Activated CD8-positive, alpha-beta T cell treated with anti-CD3 and anti-CD28 coated beads for 36 hours (primary cell): ENCODE results near the gene MKRN2. TPM values are rescaled to one million over a fixed set of nuclear protein-coding genes. Genes with fewer than 3 reads are reported as not detected.

Experiments used
- ATAC-seq: fragments of 200-7000 bp; cut with Tn5 transposase; one replicate; pipeline ENCODE4 v1.10.0; 2021; ENCODE audit warnings: mild to moderate bottlenecking, moderate library complexity
- CTCF ChIA-PET: fragments of 350-600 bp; sonication (Branson Sonifier 250); formaldehyde crosslinking; loops from one replicate; lab custom pipeline; 2021; ENCODE audit warnings: antibody characterized with exemption; lab: Charles Lee
- POLR2A ChIA-PET: fragments of 350-600 bp; sonication (Branson Sonifier 250); formaldehyde crosslinking; loops from one replicate; lab custom pipeline; 2021; ENCODE audit warnings: antibody characterized with exemption; lab: Charles Lee
- DNase-seq: peaks from one replicate; pipeline ENCODE4 v3.0.0-alpha.2; 2020
- H3K27ac Mint-ChIP-seq: one replicate; pipeline ENCODE4 v1.8.0; 2021; ENCODE audit warnings: mild to moderate bottlenecking, mixed read lengths
- H3K27me3 Mint-ChIP-seq: one replicate; pipeline ENCODE4 v1.8.0; 2021; ENCODE audit warnings: mixed read lengths
- H3K36me3 Mint-ChIP-seq: one replicate; pipeline ENCODE4 v1.8.0; 2021; ENCODE audit warnings: low read depth, mixed read lengths
- H3K4me1 Mint-ChIP-seq: one replicate; pipeline ENCODE4 v1.8.0; 2021; ENCODE audit warnings: low read depth, mixed read lengths
- H3K4me3 Mint-ChIP-seq: one replicate; pipeline ENCODE4 v1.8.0; 2021; ENCODE audit warnings: mild to moderate bottlenecking, moderate library complexity, mixed read lengths
- H3K9me3 Mint-ChIP-seq: one replicate; pipeline ENCODE4 v1.8.0; 2021; ENCODE audit warnings: mixed read lengths
- CTCF ChIP-seq: fragments of 200-600 bp; IDR thresholded peaks from one replicate; pipeline ENCODE4 v1.8.0; 2022; ENCODE audit warnings: antibody characterized with exemption, mild to moderate bottlenecking
- intact Hi-C: fragments of 100-400 bp; cut with micrococcal nuclease; formaldehyde crosslinking; loops from one replicate; pipeline ENCODE4 v1.10.0; 2022
- total RNA-seq, 2 experiments: library from RNA; stranded (reverse); gene quantifications; one replicate each; pipeline ENCODE4 v1.2.3, GENCODE V29; 2021

The MKRN2 gene
- total RNA-seq, 2 experiments from 2014 or later: 27.8 to 28.2 TPM

DNA sequence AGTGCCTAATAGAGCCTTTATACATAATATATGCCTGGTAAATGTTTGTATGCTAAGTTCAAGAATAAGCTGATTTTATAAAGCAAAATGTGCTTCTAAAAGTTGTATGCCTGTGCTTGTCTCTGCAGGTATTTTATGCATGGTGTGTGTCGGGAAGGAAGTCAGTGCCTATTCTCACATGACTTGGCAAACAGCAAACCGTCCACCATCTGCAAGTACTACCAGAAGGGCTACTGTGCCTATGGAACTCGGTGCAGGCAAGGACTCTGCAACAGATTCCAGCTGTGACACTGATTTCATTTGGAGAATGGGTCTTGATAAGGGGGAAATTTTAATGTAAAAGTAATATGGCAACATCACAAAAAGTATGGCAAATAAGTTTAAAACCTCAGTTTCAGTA is 11.9 kb downstream of the MKRN2 start:
- intact Hi-C loops: no loop called here
- TF ChIP-seq CTCF: no peak
- CTCF ChIA-PET: interaction anchor here (1.0 to 2.3 kb wide), 3 partner anchors 14 to 33 kb away, joined by 3 to 9 read pairs (median 3); no protein-coding TSS in a partner anchor
- Mint-ChIP-seq H3K4me3 (no peak overlapping the region), H3K9me3 (peaks cover 13% of the 10 kb centered on the region), H3K36me3 (peaks cover 57% of the 10 kb centered on the region), H3K27me3 (no peaks in the 10 kb centered on the region), H3K27ac (no peak overlapping the region), H3K4me1 (peaks cover 24% of the 10 kb centered on the region)
- ATAC-seq (no peak), DNase-seq (no peak)
- POLR2A ChIA-PET: interaction anchor here (0.6 kb wide), 1 partner anchor 46 kb away, joined by 3 read pairs; no protein-coding TSS in a partner anchor

DNA sequence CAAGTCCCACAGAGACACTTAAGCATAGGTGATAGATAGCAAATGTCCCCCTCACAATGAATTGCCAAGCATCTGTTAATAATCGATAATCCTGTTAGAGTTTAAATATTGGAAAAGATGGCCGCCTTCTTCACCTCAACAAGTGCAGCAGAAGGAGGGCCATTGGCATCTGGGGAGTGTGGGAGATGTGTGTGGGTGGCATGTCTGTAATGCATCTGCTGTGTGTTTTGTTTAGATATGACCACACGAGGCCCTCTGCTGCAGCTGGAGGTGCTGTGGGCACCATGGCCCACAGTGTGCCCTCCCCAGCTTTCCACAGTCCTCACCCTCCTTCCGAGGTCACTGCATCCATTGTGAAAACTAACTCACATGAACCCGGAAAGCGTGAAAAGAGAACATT is 12.9 kb downstream of the MKRN2 start:
- no peak overlapping the region for H3K4me3 Mint-ChIP-seq
- no peaks in the 10 kb centered on the region for H3K27me3 Mint-ChIP-seq
- H3K27ac Mint-ChIP-seq: no peak overlapping the region
- ATAC-seq: no peak
- H3K4me1 Mint-ChIP-seq: peaks cover 19% of the 10 kb centered on the region
- no peak for DNase-seq
- no peak for TF ChIP-seq CTCF
- peaks cover 9% of the 10 kb centered on the region for H3K9me3 Mint-ChIP-seq
- peaks cover 61% of the 10 kb centered on the region for H3K36me3 Mint-ChIP-seq
- intact Hi-C loops: no loop called here
- ChIA-PET POLR2A (no interaction called here), CTCF (no interaction called here)

GRCh38 chr3:12571986-12572385 is 15.1 kb downstream of the MKRN2 start:
- no peak overlapping the region for H3K4me3 Mint-ChIP-seq
- intact Hi-C loops: no loop called here
- TF ChIP-seq CTCF: no peak
- no peak overlapping the region for H3K27ac Mint-ChIP-seq
- ChIA-PET POLR2A (interaction anchor here (0.7 kb wide), 1 partner anchor 10 kb away, joined by 3 read pairs; no protein-coding TSS in a partner anchor), CTCF (no interaction called here)
- ATAC-seq (no peak), DNase-seq (no peak)
- H3K36me3 Mint-ChIP-seq: peaks cover 63% of the 10 kb centered on the region
- no peaks in the 10 kb centered on the region for H3K9me3 Mint-ChIP-seq
- no peaks in the 10 kb centered on the region for H3K27me3 Mint-ChIP-seq
- peaks cover 8% of the 10 kb centered on the region for H3K4me1 Mint-ChIP-seq

GRCh38 chr3:12574131-12574530 is 17.2 kb downstream of the MKRN2 start:
- no peak overlapping the region for H3K4me3 Mint-ChIP-seq
- TF ChIP-seq CTCF: no peak

DNA sequence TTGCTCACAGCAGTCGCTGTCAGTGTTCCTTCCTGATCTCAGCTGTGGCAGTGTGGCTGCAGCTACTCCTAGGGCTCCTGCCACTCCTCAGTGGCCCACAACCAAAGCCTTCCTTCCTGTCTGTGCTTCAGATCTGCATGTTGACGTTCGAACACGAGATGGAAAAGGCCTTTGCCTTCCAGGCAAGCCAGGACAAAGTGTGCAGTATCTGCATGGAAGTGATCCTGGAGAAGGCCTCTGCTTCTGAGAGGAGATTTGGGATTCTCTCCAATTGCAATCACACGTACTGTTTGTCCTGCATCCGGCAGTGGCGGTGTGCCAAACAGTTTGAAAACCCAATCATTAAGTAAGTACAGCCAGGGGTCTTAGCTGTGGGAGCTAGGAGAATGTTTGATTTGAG is 17.8 kb downstream of the MKRN2 start:
- Mint-ChIP-seq H3K9me3 (no peaks in the 10 kb centered on the region), H3K4me3 (no peak overlapping the region), H3K27ac (no peak overlapping the region), H3K4me1 (peaks cover 3% of the 10 kb centered on the region), H3K27me3 (no peaks in the 10 kb centered on the region), H3K36me3 (peaks cover 69% of the 10 kb centered on the region)
- intact Hi-C loops: no loop called here
- POLR2A ChIA-PET: interaction anchor here (0.5 to 1.1 kb wide), 3 partner anchors 13 to 140 kb away, joined by 3 read pairs; no protein-coding TSS in a partner anchor
- no peak for DNase-seq
- no peak for ATAC-seq
- TF ChIP-seq CTCF: no peak
- CTCF ChIA-PET: interaction anchor here (1.3 kb wide), 1 partner anchor 16 kb away, joined by 4 read pairs; no protein-coding TSS in a partner anchor

More at GRCh38 chr3:12574131-12574530, 17.2 kb downstream of the MKRN2 start:
- CTCF ChIA-PET: interaction anchor here (1.3 kb wide), 1 partner anchor 16 kb away, joined by 4 read pairs; no protein-coding TSS in a partner anchor
- Mint-ChIP-seq H3K27ac (no peak overlapping the region), H3K4me1 (peaks cover 3% of the 10 kb centered on the region), H3K36me3 (peaks cover 67% of the 10 kb centered on the region), H3K9me3 (no peaks in the 10 kb centered on the region), H3K27me3 (no peaks in the 10 kb centered on the region)
- DNase-seq (no peak), ATAC-seq (no peak)
- POLR2A ChIA-PET: interaction anchor here (1.1 kb wide), 1 partner anchor 58 kb away, joined by 3 read pairs; no protein-coding TSS in a partner anchor
- intact Hi-C loops: no loop called here
